ENCODE measurements around the gene LGR6.

The LGR6 gene

GRCh38 chr1:202146279-202146678 lies 47.3 kb upstream of the LGR6 start:
- Histone ChIP-seq H3K27ac (no peak overlapping the region), H3K4me3 (IDR thresholded peaks at IDR 0.05; ENCODE audit: insufficient read depth, low read depth, low read length) (no peak overlapping the region), H2AFZ (ENCODE audit: low read depth) (no peak overlapping the region), H3K36me3 (ENCODE audit: insufficient read depth) (no peaks in the 10 kb centered on the region), H3K4me1 (ENCODE audit: low read depth, poor library complexity, severe bottlenecking) (peaks cover 22% of the 10 kb centered on the region), H3K4me2 (no peak overlapping the region), H3K9ac (no peak overlapping the region), H3K27me3 (ENCODE audit: insufficient read depth, low read depth) (no peaks in the 10 kb centered on the region), H3K79me2 (ENCODE audit: insufficient read depth, low read depth) (peaks cover 27% of the 10 kb centered on the region), H4K20me1 (ENCODE audit: insufficient read depth) (no peaks in the 10 kb centered on the region)
- TF ChIP-seq CTCF (conservative IDR thresholded peaks at IDR 0.05; ENCODE audit: low read depth, low read length): no peak

- Histone ChIP-seq H3K27ac (no peak overlapping the region), H3K4me2 (no peak overlapping the region), H3K36me3 (ENCODE audit: insufficient read depth) (no peaks in the 10 kb centered on the region)
Observed at GRCh38 chr1:202146993-202147392, 46.6 kb upstream of the LGR6 start.

GRCh38 chr1:202148391-202148790 lies 45.2 kb upstream of the LGR6 start:
- Histone ChIP-seq H3K36me3 (ENCODE audit: insufficient read depth) (no peaks in the 10 kb centered on the region), H3K79me2 (ENCODE audit: insufficient read depth, low read depth) (peaks cover 5% of the 10 kb centered on the region), H4K20me1 (ENCODE audit: insufficient read depth) (no peaks in the 10 kb centered on the region), H2AFZ (ENCODE audit: low read depth) (no peak overlapping the region), H3K27ac (no peak overlapping the region), H3K4me1 (ENCODE audit: low read depth, poor library complexity, severe bottlenecking) (peaks cover 9% of the 10 kb centered on the region), H3K4me2 (no peak overlapping the region), H3K9ac (no peak overlapping the region), H3K4me3 (IDR thresholded peaks at IDR 0.05; ENCODE audit: insufficient read depth, low read depth, low read length) (no peak overlapping the region), H3K27me3 (ENCODE audit: insufficient read depth, low read depth) (no peaks in the 10 kb centered on the region)
- no peak for TF ChIP-seq CTCF (conservative IDR thresholded peaks at IDR 0.05; ENCODE audit: low read depth, low read length)

More at GRCh38 chr1:202146993-202147392, 46.6 kb upstream of the LGR6 start:
- no peak overlapping the region for H3K4me3 ChIP-seq (IDR thresholded peaks at IDR 0.05; ENCODE audit: insufficient read depth, low read depth, low read length)
- no peak overlapping the region for H2AFZ ChIP-seq (ENCODE audit: low read depth)
- no peaks in the 10 kb centered on the region for H3K27me3 ChIP-seq (ENCODE audit: insufficient read depth, low read depth)
- no peak for TF ChIP-seq CTCF (conservative IDR thresholded peaks at IDR 0.05; ENCODE audit: low read depth, low read length)
- H3K9ac ChIP-seq: no peak overlapping the region
- peaks cover 22% of the 10 kb centered on the region for H3K4me1 ChIP-seq (ENCODE audit: low read depth, poor library complexity, severe bottlenecking)
- H3K79me2 ChIP-seq (ENCODE audit: insufficient read depth, low read depth): peaks cover 19% of the 10 kb centered on the region
- H4K20me1 ChIP-seq (ENCODE audit: insufficient read depth): no peaks in the 10 kb centered on the region

GRCh38 chr1:202149566-202149965 lies 44.0 kb upstream of the LGR6 start:
- no peak overlapping the region for H3K4me3 ChIP-seq (IDR thresholded peaks at IDR 0.05; ENCODE audit: insufficient read depth, low read depth, low read length)
- H3K4me2 ChIP-seq: no peak overlapping the region
- H4K20me1 ChIP-seq (ENCODE audit: insufficient read depth): no peaks in the 10 kb centered on the region
- H3K79me2 ChIP-seq (ENCODE audit: insufficient read depth, low read depth): no peaks in the 10 kb centered on the region
- no peak overlapping the region for H3K27ac ChIP-seq
- no peak for TF ChIP-seq CTCF (conservative IDR thresholded peaks at IDR 0.05; ENCODE audit: low read depth, low read length)
- no peak overlapping the region for H3K9ac ChIP-seq
- no peaks in the 10 kb centered on the region for H3K27me3 ChIP-seq (ENCODE audit: insufficient read depth, low read depth)
- H3K4me1 ChIP-seq (ENCODE audit: low read depth, poor library complexity, severe bottlenecking): peaks cover 9% of the 10 kb centered on the region
- H3K36me3 ChIP-seq (ENCODE audit: insufficient read depth): no peaks in the 10 kb centered on the region
- H2AFZ ChIP-seq (ENCODE audit: low read depth): no peak overlapping the region
